HCT116 (cell line): ENCODE results near the gene CEP131.

Experiments used
- CEBPB ChIP-seq: IDR thresholded peaks from 2 replicates; pipeline ENCODE4 v1.6.1; 2012; ENCODE audit warnings: low read depth
- ELF1 ChIP-seq: IDR thresholded peaks from 2 replicates; pipeline ENCODE4 v1.6.1; 2012; ENCODE audit warnings: low read depth, borderline replicate concordance
- EZH2phosphoT487 ChIP-seq: fragments of 200-600 bp; IDR thresholded peaks from 2 replicates; pipeline ENCODE4 v1.6.1; 2018; ENCODE audit warnings: antibody characterized with exemption, borderline replicate concordance
- POLR2A ChIP-seq: IDR thresholded peaks from 2 replicates; pipeline ENCODE4 v1.7.0; 2011; ENCODE audit warnings: borderline replicate concordance; ENCODE audit not compliant: insufficient read depth, insufficient read length; ENCODE audit errors: extremely low read depth
- POLR2AphosphoS5 ChIP-seq: IDR thresholded peaks from 2 replicates; pipeline ENCODE4 v1.6.1; 2011; ENCODE audit warnings: mild to moderate bottlenecking, low read depth, low read length, moderate library complexity
- SRF ChIP-seq: IDR thresholded peaks from 2 replicates; pipeline ENCODE4 v1.6.1; 2012; ENCODE audit warnings: low read depth
- TCF7L2 ChIP-seq: IDR thresholded peaks from 2 replicates; pipeline ENCODE4 v1.7.0; 2011; ENCODE audit warnings: borderline replicate concordance, inconsistent platforms; ENCODE audit not compliant: insufficient read depth, insufficient read length; ENCODE audit errors: extremely low read depth
- YY1 ChIP-seq: IDR thresholded peaks from 2 replicates; pipeline ENCODE4 v1.6.1; 2011; ENCODE audit warnings: low read length, low read depth, moderate library complexity, mild to moderate bottlenecking; ENCODE audit not compliant: insufficient replicate concordance; ENCODE audit errors: extremely low read depth
- TF ChIP-seq, protein P1 (sequence below): IDR thresholded peaks from 2 replicates; pipeline ENCODE4 v1.6.1; 2012
- TF ChIP-seq, protein P2 (sequence below), 3 experiments: fragments of 200-600 bp in 1 of 3; sonication (generic) in 1 of 3; IDR thresholded peaks in 2 of 3; conservative IDR thresholded peaks in 1 of 3; 2 replicates each; pipeline ENCODE4 v1.5.1; 2012 to 2017; ENCODE audit warnings: low read depth in 2 of 3, low read length in 2 of 3, antibody characterized with exemption in 1 of 3, borderline replicate concordance in 1 of 3, control low read depth in 1 of 3, mild to moderate bottlenecking in 1 of 3, mixed read lengths in 1 of 3, mixed run types in 1 of 3, moderate library complexity in 1 of 3; ENCODE audit not compliant: insufficient read depth in 1 of 3

DNA sequence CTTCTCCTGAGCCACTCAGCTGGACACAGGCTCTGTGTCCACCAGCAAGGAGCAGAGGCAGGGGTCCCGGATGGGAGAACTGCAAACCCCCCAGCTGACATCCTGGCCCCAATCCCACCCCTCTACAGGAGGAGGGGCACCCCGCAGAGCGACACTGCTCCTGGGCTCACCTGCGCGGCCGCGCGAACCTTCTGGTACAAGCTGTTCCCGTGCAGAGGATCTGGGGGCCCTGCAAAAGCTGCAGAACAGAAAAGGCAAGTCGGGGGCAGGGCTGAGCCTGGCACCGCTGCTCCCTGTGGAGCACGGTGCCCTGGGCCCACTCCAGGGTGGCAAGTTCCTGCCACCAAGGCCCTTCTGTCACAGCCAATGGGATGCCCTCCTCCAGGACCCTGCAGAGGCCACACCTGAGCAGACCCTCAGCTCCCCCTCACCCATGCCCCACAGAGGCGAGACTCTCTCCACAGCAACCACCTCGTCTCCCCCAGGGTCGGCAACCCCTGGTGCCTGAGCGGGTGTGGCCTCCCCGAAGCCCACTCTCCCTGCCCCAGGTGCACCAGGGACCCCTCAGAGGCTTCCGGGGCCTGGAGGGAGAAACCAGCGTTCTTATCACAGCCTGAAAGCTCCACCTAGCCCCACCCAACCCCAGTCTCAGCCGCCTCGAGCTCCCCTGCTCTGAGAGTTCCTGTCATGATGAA, 11.2 kb upstream of the CEP131 start:
- TF ChIP-seq TCF7L2 (no peak), POLR2A (no peak), POLR2AphosphoS5 (no peak), YY1 (no peak), ELF1 (no peak), SRF (no peak), CEBPB (no peak), EZH2phosphoT487 (no peak)
- TF ChIP-seq, protein P1, sequence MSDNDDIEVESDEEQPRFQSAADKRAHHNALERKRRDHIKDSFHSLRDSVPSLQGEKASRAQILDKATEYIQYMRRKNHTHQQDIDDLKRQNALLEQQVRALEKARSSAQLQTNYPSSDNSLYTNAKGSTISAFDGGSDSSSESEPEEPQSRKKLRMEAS: no peak
- TF ChIP-seq, protein P2, sequence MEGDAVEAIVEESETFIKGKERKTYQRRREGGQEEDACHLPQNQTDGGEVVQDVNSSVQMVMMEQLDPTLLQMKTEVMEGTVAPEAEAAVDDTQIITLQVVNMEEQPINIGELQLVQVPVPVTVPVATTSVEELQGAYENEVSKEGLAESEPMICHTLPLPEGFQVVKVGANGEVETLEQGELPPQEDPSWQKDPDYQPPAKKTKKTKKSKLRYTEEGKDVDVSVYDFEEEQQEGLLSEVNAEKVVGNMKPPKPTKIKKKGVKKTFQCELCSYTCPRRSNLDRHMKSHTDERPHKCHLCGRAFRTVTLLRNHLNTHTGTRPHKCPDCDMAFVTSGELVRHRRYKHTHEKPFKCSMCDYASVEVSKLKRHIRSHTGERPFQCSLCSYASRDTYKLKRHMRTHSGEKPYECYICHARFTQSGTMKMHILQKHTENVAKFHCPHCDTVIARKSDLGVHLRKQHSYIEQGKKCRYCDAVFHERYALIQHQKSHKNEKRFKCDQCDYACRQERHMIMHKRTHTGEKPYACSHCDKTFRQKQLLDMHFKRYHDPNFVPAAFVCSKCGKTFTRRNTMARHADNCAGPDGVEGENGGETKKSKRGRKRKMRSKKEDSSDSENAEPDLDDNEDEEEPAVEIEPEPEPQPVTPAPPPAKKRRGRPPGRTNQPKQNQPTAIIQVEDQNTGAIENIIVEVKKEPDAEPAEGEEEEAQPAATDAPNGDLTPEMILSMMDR (IDR thresholded peaks at IDR 0.05 in 2 of 3, conservative IDR thresholded peaks at IDR 0.05 in 1 of 3; ENCODE audit: borderline replicate concordance in 1 of 3, insufficient read depth in 1 of 3, low read depth in 2 of 3, low read length in 2 of 3): no peak
